GM19043 (cell line): ENCODE measurements around the gene FOXP1.

Experiments used
- ATAC-seq: cut with Tn5 transposase; IDR thresholded peaks from one replicate; pipeline ENCODE4 v1.9.1; 2021; ENCODE audit warnings: low read depth; ENCODE audit not compliant: unreplicated experiment

Gene FOXP1

GRCh38 chr3:71103430-71103921 is 480.1 kb downstream of the FOXP1 start:
- no peak for ATAC-seq

- no peak for ATAC-seq
Measured at GRCh38 chr3:71102111-71102983, 481.2 kb downstream of the FOXP1 start.

- no peak for ATAC-seq
Measured at GRCh38 chr3:71101626-71102025, 481.9 kb downstream of the FOXP1 start.

GRCh38 chr3:71101014-71101413 is 482.5 kb downstream of the FOXP1 start:
- no peak for ATAC-seq

GRCh38 chr3:71099997-71100719 is 483.4 kb downstream of the FOXP1 start:
- no peak for ATAC-seq

- no peak for ATAC-seq
Measured at GRCh38 chr3:71097557-71097956, 486.0 kb downstream of the FOXP1 start.

GRCh38 chr3:71095511-71096291 is 487.8 kb downstream of the FOXP1 start:
- ATAC-seq = no peak

- ATAC-seq = no peak
Measured at GRCh38 chr3:71094658-71095209, 488.8 kb downstream of the FOXP1 start.

- ATAC-seq = no peak
Measured at GRCh38 chr3:71092665-71093064, 490.9 kb downstream of the FOXP1 start.

- ATAC-seq = no peak
Measured at GRCh38 chr3:71090207-71090606, 493.3 kb downstream of the FOXP1 start.

GRCh38 chr3:71089271-71089847 is 494.2 kb downstream of the FOXP1 start:
- ATAC-seq = no peak

GRCh38 chr3:71088742-71089141 is 494.8 kb downstream of the FOXP1 start:
- no peak for ATAC-seq

- ATAC-seq = no peak
Measured at GRCh38 chr3:71088019-71088708, 495.4 kb downstream of the FOXP1 start.

GRCh38 chr3:71087143-71088018 is 496.1 kb downstream of the FOXP1 start:
- ATAC-seq = peak; percentile 91

- no peak for ATAC-seq
Measured at GRCh38 chr3:71086777-71087142, 496.8 kb downstream of the FOXP1 start.

GRCh38 chr3:71083726-71084131 is 499.8 kb downstream of the FOXP1 start:
- ATAC-seq = no peak

GRCh38 chr3:71082833-71083232 is 500.7 kb downstream of the FOXP1 start:
- no peak for ATAC-seq

- ATAC-seq = no peak
Measured at GRCh38 chr3:71080517-71081083, 502.9 kb downstream of the FOXP1 start.
